ENCODE measurements around the gene ABCE1. TPM values are rescaled to one million over a fixed set of nuclear protein-coding genes. Genes with fewer than 3 reads are reported as not detected.

The ABCE1 gene
- total RNA-seq, 1 donor = 90.5 TPM

GRCh38 chr4:145101091-145101490 is 3.0 kb downstream of the ABCE1 start:
- Histone ChIP-seq H3K36me3 (ENCODE audit: insufficient read depth, low read length) (peaks cover 17% of the 10 kb centered on the region), H3K79me2 (ENCODE audit: insufficient read depth, low read length) (peaks cover 74% of the 10 kb centered on the region), H3K27me3 (ENCODE audit: insufficient read depth, low read length) (no peaks in the 10 kb centered on the region), H2AFZ (ENCODE audit: low read length) (no peak overlapping the region), H3K9me3 (ENCODE audit: low read depth, low read length) (no peaks in the 10 kb centered on the region), H3K4me3 (ENCODE audit: insufficient read depth, low read length) (no peak overlapping the region), H3K4me1 (ENCODE audit: insufficient read depth, low read length) (peaks cover 22% of the 10 kb centered on the region), H4K20me1 (ENCODE audit: insufficient read depth, low read length) (peaks cover 6% of the 10 kb centered on the region), H3K27ac (ENCODE audit: low read depth, low read length) (no peak overlapping the region), H3K4me2 (ENCODE audit: insufficient read depth, low read length) (peak overlapping the region; percentile 13)
- no peak for DNase-seq (ENCODE audit: insufficient read length, low spot score, missing footprints)
- TF ChIP-seq CTCF (IDR thresholded peaks at IDR 0.05; ENCODE audit: extremely low read depth, low read depth, low read length) = no peak

DNA sequence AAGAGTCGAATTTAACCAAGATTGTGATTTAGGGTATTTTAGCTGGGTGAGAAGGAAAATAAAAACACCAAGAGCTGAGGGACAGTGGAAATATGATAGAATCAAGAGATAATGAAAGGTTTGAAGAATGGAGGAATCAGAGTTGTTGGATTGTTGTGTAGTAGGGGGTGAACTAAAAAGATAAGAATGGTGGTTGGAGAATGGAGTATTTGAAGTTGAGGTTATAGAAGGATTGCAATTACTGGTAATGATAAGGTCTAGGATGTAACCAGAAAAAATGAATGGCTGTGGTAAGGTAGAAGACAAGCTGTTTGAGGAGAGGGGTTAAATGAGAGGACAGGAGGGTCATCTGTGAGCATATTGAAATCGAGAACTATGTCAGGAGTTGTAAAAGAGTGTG is 4.5 kb downstream of the ABCE1 start:
- Histone ChIP-seq H3K36me3 (ENCODE audit: insufficient read depth, low read length) (peaks cover 32% of the 10 kb centered on the region), H3K27me3 (ENCODE audit: insufficient read depth, low read length) (no peaks in the 10 kb centered on the region), H3K27ac (ENCODE audit: low read depth, low read length) (no peak overlapping the region), H4K20me1 (ENCODE audit: insufficient read depth, low read length) (peaks cover 6% of the 10 kb centered on the region), H2AFZ (ENCODE audit: low read length) (no peak overlapping the region), H3K4me2 (ENCODE audit: insufficient read depth, low read length) (no peak overlapping the region), H3K9me3 (ENCODE audit: low read depth, low read length) (no peaks in the 10 kb centered on the region), H3K79me2 (ENCODE audit: insufficient read depth, low read length) (peaks cover 72% of the 10 kb centered on the region), H3K4me3 (ENCODE audit: insufficient read depth, low read length) (no peak overlapping the region), H3K4me1 (ENCODE audit: insufficient read depth, low read length) (peaks cover 13% of the 10 kb centered on the region)
- DNase-seq (ENCODE audit: insufficient read length, low spot score, missing footprints) = no peak
- no peak for TF ChIP-seq CTCF (IDR thresholded peaks at IDR 0.05; ENCODE audit: extremely low read depth, low read depth, low read length)

DNA sequence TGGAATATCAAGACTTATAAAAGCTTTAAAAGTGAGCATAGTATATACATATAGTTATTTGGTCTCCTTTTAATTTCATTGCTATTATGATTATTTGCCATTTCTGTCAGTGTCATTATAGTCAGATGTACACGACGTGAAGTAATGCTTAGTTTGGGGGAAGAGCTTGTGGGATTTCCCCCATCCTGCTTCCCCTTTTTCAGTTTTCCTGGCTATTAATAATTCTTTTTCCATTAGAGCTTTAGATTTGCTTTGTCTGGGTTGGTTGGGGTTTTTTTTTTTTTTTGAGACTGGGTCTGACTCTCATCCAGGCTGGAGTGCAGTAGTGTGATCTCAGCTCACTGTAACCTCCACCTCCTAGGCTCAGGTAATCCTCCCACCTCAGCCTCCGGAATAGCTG is 5.4 kb downstream of the ABCE1 start:
- Histone ChIP-seq H3K4me2 (ENCODE audit: insufficient read depth, low read length) (no peak overlapping the region), H3K4me3 (ENCODE audit: insufficient read depth, low read length) (no peak overlapping the region), H3K79me2 (ENCODE audit: insufficient read depth, low read length) (peaks cover 71% of the 10 kb centered on the region), H4K20me1 (ENCODE audit: insufficient read depth, low read length) (peaks cover 6% of the 10 kb centered on the region), H3K27me3 (ENCODE audit: insufficient read depth, low read length) (no peaks in the 10 kb centered on the region), H3K36me3 (ENCODE audit: insufficient read depth, low read length) (peaks cover 41% of the 10 kb centered on the region), H2AFZ (ENCODE audit: low read length) (no peak overlapping the region), H3K4me1 (ENCODE audit: insufficient read depth, low read length) (peaks cover 13% of the 10 kb centered on the region), H3K27ac (ENCODE audit: low read depth, low read length) (no peak overlapping the region), H3K9me3 (ENCODE audit: low read depth, low read length) (no peaks in the 10 kb centered on the region)
- DNase-seq (ENCODE audit: insufficient read length, low spot score, missing footprints) = no peak
- no peak for TF ChIP-seq CTCF (IDR thresholded peaks at IDR 0.05; ENCODE audit: extremely low read depth, low read depth, low read length)

GRCh38 chr4:145107126-145107525 is 9.0 kb downstream of the ABCE1 start:
- TF ChIP-seq CTCF (IDR thresholded peaks at IDR 0.05; ENCODE audit: extremely low read depth, low read depth, low read length) = no peak
- Histone ChIP-seq H3K27me3 (ENCODE audit: insufficient read depth, low read length) (no peaks in the 10 kb centered on the region), H3K79me2 (ENCODE audit: insufficient read depth, low read length) (peaks cover 35% of the 10 kb centered on the region), H3K36me3 (ENCODE audit: insufficient read depth, low read length) (peaks cover 74% of the 10 kb centered on the region), H3K9me3 (ENCODE audit: low read depth, low read length) (no peaks in the 10 kb centered on the region), H3K27ac (ENCODE audit: low read depth, low read length) (no peak overlapping the region), H3K4me3 (ENCODE audit: insufficient read depth, low read length) (no peak overlapping the region), H3K4me2 (ENCODE audit: insufficient read depth, low read length) (no peak overlapping the region), H4K20me1 (ENCODE audit: insufficient read depth, low read length) (peaks cover 6% of the 10 kb centered on the region), H3K4me1 (ENCODE audit: insufficient read depth, low read length) (no peaks in the 10 kb centered on the region), H2AFZ (ENCODE audit: low read length) (no peak overlapping the region)
- no peak for DNase-seq (ENCODE audit: insufficient read length, low spot score, missing footprints)
